Measurements from ENCODE around the gene GMIP. TPM values are rescaled to one million over a fixed set of nuclear protein-coding genes. Genes with fewer than 3 reads are reported as not detected.

GMIP gene
- total RNA-seq, 1 experiment from 2014 or later, result 18.1 TPM

DNA sequence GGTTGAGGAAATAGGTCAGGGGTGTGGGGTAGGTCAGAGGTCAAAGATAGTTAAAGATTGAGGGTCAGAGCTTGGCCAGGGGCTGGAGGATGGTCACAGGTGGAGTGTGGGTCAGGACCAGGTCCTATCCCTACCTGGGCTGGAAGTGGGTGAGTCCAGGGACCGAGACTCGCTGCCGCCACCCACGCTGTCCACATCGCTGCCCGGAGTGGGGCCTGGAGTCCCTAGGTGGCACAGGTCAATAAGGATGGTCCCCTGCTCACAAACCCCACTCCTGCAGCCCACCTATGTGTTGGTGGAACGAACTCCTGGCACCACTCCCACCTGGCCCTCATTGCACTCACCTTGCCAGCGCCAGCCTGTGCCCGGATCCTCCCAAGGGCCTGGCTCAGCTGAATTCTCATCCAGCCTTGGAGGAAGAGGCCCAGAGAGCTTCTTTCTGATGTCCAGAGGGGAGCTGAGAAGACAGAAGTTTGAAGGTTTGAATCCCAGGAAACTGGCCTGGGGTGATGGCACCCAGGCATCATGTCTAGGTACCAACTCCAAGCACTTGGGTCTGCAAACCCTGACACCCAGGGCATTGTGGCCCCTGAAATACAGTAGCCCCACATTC is 6.8 kb downstream of the GMIP start:
- in situ Hi-C loops (cut with HindIII; ENCODE audit: low pct_unique_long_range_greater_than_20kb, low sequenced_read_pairs), result no loop called here
- TF ChIP-seq TCF7L2 (IDR thresholded peaks at IDR 0.05; ENCODE audit: low read depth, low read length) (no peak), POLR2AphosphoS5 (IDR thresholded peaks at IDR 0.05; ENCODE audit: low read depth, low read length) (no peak), SIN3A (IDR thresholded peaks at IDR 0.05; ENCODE audit: borderline replicate concordance, insufficient read depth, low read depth, low read length) (no peak)

GRCh38 chr19:19635313-19635702 is 8.1 kb downstream of the GMIP start:
- in situ Hi-C loops (cut with HindIII; ENCODE audit: low pct_unique_long_range_greater_than_20kb, low sequenced_read_pairs), result no loop called here
- Histone ChIP-seq H3K27me3 (ENCODE audit: control insufficient read depth, insufficient read depth, low read length) (no peaks in the 10 kb centered on the region), H3K4me1 (ENCODE audit: control insufficient read depth, insufficient read depth, low read length) (no peaks in the 10 kb centered on the region), H3K27ac (ENCODE audit: low read length) (no peak overlapping the region), H3K36me3 (ENCODE audit: control insufficient read depth, insufficient read depth, low read length) (no peaks in the 10 kb centered on the region), H3K4me3 (ENCODE audit: low read depth in 2 of 2, low read length in 2 of 2) (no peak overlapping the region), H3K9me3 (ENCODE audit: control insufficient read depth, insufficient read depth, low read depth, low read length) (no peaks in the 10 kb centered on the region)
- CTCF ChIA-PET, result no interaction called here
- BruUV-seq (replicated peaks), result no TSS peak
- POLR2A ChIA-PET, result interaction anchor here (0.5 kb wide), 1 partner anchor 104 kb away, joined by 17 read pairs; no protein-coding TSS in a partner anchor
- ATAC-seq (no peak), DNase-seq (ENCODE audit: low read depth, low spot score) (no peak)
- no peak for TF ChIP-seq REST (IDR thresholded peaks at IDR 0.05; ENCODE audit: insufficient read depth in 1 of 2, low read depth in 2 of 2, low read length in 1 of 2)
- TF ChIP-seq POLR2AphosphoS5 (IDR thresholded peaks at IDR 0.05; ENCODE audit: low read depth, low read length), result no peak
- no peak for TF ChIP-seq SIN3A (IDR thresholded peaks at IDR 0.05; ENCODE audit: borderline replicate concordance, insufficient read depth, low read depth, low read length)
- TF ChIP-seq TCF7L2 (IDR thresholded peaks at IDR 0.05; ENCODE audit: low read depth, low read length), result no peak
- no peak for TF ChIP-seq CTCF (IDR thresholded peaks at IDR 0.05)
- intact Hi-C loops (cut with micrococcal nuclease; ENCODE audit: unreplicated experiment), result no loop called here

More for the DNA sequence above, 6.8 kb downstream of the GMIP start:
- DNase-seq (ENCODE audit: low read depth, low spot score) (no peak), ATAC-seq (no peak)
- BruUV-seq (replicated peaks), result no TSS peak
- H3K27me3 ChIP-seq (ENCODE audit: control insufficient read depth, insufficient read depth, low read length), result no peaks in the 10 kb centered on the region
- ChIA-PET CTCF (no interaction called here), POLR2A (no interaction called here)
- intact Hi-C loops (cut with micrococcal nuclease; ENCODE audit: unreplicated experiment), result no loop called here
- no peaks in the 10 kb centered on the region for H3K9me3 ChIP-seq (ENCODE audit: control insufficient read depth, insufficient read depth, low read depth, low read length)
- H3K4me1 ChIP-seq (ENCODE audit: control insufficient read depth, insufficient read depth, low read length), result no peaks in the 10 kb centered on the region
- no peaks in the 10 kb centered on the region for H3K36me3 ChIP-seq (ENCODE audit: control insufficient read depth, insufficient read depth, low read length)
- H3K4me3 ChIP-seq (ENCODE audit: low read depth in 2 of 2, low read length in 2 of 2), result no peak overlapping the region
- no peak overlapping the region for H3K27ac ChIP-seq (ENCODE audit: low read length)

Measured in Panc1 (cell line).